ENCODE data around the gene FGD6.

DNA sequence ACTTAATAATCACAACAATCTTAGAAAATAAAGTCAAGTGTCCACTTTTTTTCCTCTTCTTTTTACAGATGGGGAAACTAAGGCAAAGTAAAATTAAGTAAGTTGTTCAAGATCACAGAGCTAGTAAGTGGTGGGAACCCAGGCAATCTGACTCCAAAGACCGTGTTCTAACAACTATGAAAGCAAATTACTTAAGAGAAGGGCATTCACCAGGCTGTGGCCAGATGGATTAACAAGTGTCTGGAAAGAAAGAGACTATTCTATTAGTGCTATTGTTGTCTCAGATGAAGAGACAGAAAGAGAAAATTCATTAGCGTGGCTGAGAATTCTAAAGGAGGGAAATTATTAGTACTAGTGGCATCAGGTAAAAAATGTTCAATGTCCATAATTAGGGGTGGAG, 48.5 kb downstream of the FGD6 start:
- no peak for TF ChIP-seq ZNF274 (IDR thresholded peaks at IDR 0.05; ENCODE audit: low read depth, low read length)
- TF ChIP-seq YY1 (IDR thresholded peaks at IDR 0.05; ENCODE audit: insufficient read depth, insufficient read length), result no peak
- TF ChIP-seq SUZ12 (IDR thresholded peaks at IDR 0.05; ENCODE audit: extremely low read depth, insufficient read depth, insufficient read length), result no peak

Data from NT2/D1 (cell line).